ENCODE measurements around the gene CENPV.

The CENPV gene

GRCh38 chr17:16358394-16358793 lies 5.1 kb upstream of the CENPV start:
- DNase-seq: no peak

- DNase-seq: no peak
Measured at GRCh38 chr17:16354585-16354984, 1.3 kb upstream of the CENPV start.

- peak; percentile 53 to 54 for DNase-seq
Measured at GRCh38 chr17:16352667-16353316, 477 bp downstream of the CENPV start.

- DNase-seq: peak; percentile 45 to 48
Measured at GRCh38 chr17:16352303-16352666, 984 bp downstream of the CENPV start.

- no peak for DNase-seq
Measured at GRCh38 chr17:16351831-16352230, 1.4 kb downstream of the CENPV start.

- no peak for DNase-seq
Measured at GRCh38 chr17:16349431-16349830, 3.8 kb downstream of the CENPV start.

- DNase-seq: no peak
Measured at GRCh38 chr17:16348586-16348985, 4.7 kb downstream of the CENPV start.

- DNase-seq: no peak
Measured at GRCh38 chr17:16346721-16347271, 6.5 kb downstream of the CENPV start.

GRCh38 chr17:16345565-16345964 lies 7.7 kb downstream of the CENPV start:
- DNase-seq: no peak

GRCh38 chr17:16343569-16343968 lies 9.7 kb downstream of the CENPV start:
- no peak for DNase-seq

GRCh38 chr17:16342979-16343378 lies 10.3 kb downstream of the CENPV start:
- DNase-seq: no peak

- DNase-seq: no peak
Measured at GRCh38 chr17:16339959-16340358, 13.3 kb downstream of the CENPV start.

- no peak for DNase-seq
Measured at GRCh38 chr17:16339402-16339801, 13.9 kb downstream of the CENPV start.

GRCh38 chr17:16338391-16338790 lies 14.9 kb downstream of the CENPV start:
- DNase-seq: no peak

- DNase-seq: no peak
Measured at GRCh38 chr17:16329519-16330271, 23.6 kb downstream of the CENPV start.

- DNase-seq: no peak
Measured at GRCh38 chr17:16328997-16329396, 24.3 kb downstream of the CENPV start.

GRCh38 chr17:16327018-16327417 lies 26.3 kb downstream of the CENPV start:
- no peak for DNase-seq

- DNase-seq: no peak
Measured at GRCh38 chr17:16325964-16326363, 27.3 kb downstream of the CENPV start.

GRCh38 chr17:16322636-16323035 lies 30.6 kb downstream of the CENPV start:
- no peak for DNase-seq

GRCh38 chr17:16319969-16320368 lies 33.3 kb downstream of the CENPV start:
- DNase-seq: no peak

GRCh38 chr17:16314859-16315258 lies 38.4 kb downstream of the CENPV start:
- no peak for DNase-seq

GRCh38 chr17:16314189-16314588 lies 39.1 kb downstream of the CENPV start:
- DNase-seq: no peak

- DNase-seq: no peak
Measured at GRCh38 chr17:16313139-16314090, 39.9 kb downstream of the CENPV start.
